Large intestine (tissue), 3 donors: ENCODE results near the gene TEAD1. TPM values are rescaled to one million over a fixed set of nuclear protein-coding genes. Genes with fewer than 3 reads are reported as not detected.

Source experiments
- DNase-seq, 2 donors: peaks; one replicate each; pipeline versions ENCODE4 v3.0.0 to v3.0.0-alpha.2; 2013
- H3K27ac ChIP-seq: one replicate; pipeline ENCODE4 v1.5.1; 2013; ENCODE audit warnings: low read length
- H3K27me3 ChIP-seq: 2 replicates; pipeline ENCODE4 v1.6.1; 2013; ENCODE audit warnings: low read length; ENCODE audit not compliant: control insufficient read depth, insufficient read depth
- H3K36me3 ChIP-seq: 2 replicates; pipeline ENCODE4 v1.6.1; 2013; ENCODE audit warnings: low read length; ENCODE audit not compliant: control insufficient read depth, insufficient read depth
- H3K4me1 ChIP-seq: one replicate; pipeline ENCODE4 v1.6.1; 2013; ENCODE audit warnings: low read length; ENCODE audit not compliant: control insufficient read depth, insufficient read depth
- H3K4me3 ChIP-seq: one replicate; pipeline ENCODE4 v1.5.1; 2013; ENCODE audit warnings: low read length
- H3K9me3 ChIP-seq: one replicate; pipeline ENCODE4 v1.6.1; 2013; ENCODE audit warnings: mild to moderate bottlenecking, low read depth, low read length, moderate library complexity; ENCODE audit not compliant: control insufficient read depth
- WGBS: methylation state at CpG from one replicate; pipeline ENCODE4 v1.1.5; 2013; ENCODE audit warnings: low lambda C conversion rate; ENCODE audit not compliant: insufficient coverage; 5-methylcytosine and 5-hydroxymethylcytosine counted together
- polyA plus RNA-seq: library from polyadenylated mRNA; unstranded; fragments of 120-200 nt; gene quantifications from one replicate; pipeline ENCODE4 v1.2.1, GENCODE V29; 2013

TEAD1 gene
- polyA plus RNA-seq, 1 donor = 38.7 TPM

DNA sequence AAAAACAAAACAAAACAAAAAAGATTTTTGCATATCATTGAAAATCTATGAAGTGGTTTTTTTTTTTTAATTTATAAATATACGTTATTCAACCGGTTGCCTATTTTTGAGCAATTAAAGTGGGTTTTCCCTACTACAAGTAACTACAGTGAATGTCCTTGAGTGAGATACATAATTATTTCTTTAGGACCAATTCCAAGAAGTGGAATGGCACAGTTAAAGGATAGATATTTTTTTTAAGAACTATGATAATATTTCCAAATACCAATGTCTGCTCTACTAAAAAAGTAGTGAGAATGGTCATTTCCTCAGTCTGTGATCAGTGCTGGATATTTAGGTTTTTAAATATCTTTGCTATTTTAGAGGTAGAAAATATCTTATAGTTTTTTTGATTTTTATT, 118.8 kb downstream of the TEAD1 start:
- DNase-seq = no peak
- Histone ChIP-seq H3K9me3 (no peaks in the 10 kb centered on the region), H3K36me3 (peaks cover 12% of the 10 kb centered on the region), H3K27me3 (no peaks in the 10 kb centered on the region), H3K4me1 (peaks cover 4% of the 10 kb centered on the region), H3K27ac (no peak overlapping the region), H3K4me3 (no peak overlapping the region)
- WGBS = no CpG with 5 or more reads among the region's 2 CpGs

DNA sequence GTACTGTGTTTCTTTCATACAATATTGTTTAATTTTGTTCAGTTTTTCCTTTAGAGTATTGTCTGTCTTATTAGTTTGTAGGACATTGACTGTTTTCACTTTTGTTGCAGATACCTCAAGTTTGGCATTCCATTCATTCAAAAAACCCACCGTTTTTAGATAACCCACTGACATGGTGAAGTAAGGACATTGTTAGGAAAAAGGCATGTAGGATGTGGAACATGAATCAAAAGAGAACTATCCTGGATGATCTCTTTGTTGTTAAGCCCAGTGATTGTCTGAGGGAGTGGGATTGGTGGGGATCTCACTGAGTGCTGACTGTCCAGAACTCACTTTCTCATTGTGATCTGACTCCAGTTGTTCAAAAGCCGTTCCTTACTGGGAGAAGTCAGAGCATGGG, 119.3 kb downstream of the TEAD1 start:
- no peak for DNase-seq
- Histone ChIP-seq H3K27ac (no peak overlapping the region), H3K4me3 (no peak overlapping the region), H3K36me3 (peaks cover 12% of the 10 kb centered on the region), H3K4me1 (peaks cover 7% of the 10 kb centered on the region), H3K27me3 (no peaks in the 10 kb centered on the region), H3K9me3 (no peaks in the 10 kb centered on the region)
- WGBS = no CpG with 5 or more reads among the region's 2 CpGs

DNA sequence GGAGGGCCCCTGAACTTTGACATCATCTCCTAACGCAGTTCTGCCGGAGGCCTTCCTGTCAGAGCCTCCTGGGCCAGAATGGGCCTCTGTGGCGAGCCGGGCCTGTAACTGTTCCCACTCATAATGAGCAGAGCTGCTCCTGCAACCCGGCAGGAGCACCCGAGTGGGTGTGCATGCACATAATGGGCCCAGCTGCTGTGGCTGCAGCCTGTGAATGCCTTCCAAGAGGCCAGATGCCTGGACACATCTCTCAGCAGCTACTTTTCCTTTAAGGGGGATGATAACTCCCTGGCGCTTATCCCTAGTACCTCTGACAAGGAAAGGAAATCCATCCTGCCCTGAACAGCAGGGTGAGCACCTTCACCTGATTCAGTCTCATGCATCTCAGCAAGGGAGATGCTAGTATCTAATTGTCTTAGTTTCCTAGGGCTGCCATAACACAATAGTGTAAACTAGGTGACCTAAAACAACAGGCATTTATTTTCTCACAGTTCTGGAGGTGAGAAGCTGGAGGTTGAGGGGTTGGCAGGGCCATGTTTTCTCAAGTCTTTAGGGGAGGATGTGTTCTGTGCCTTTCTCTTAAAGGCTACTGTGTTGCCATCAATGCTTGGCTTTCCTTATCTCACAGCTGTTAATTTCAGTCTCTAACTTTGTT, 120.5 kb downstream of the TEAD1 start:
- H3K27ac ChIP-seq = no peak overlapping the region
- DNase-seq = no peak
- H3K27me3 ChIP-seq = no peaks in the 10 kb centered on the region
- H3K36me3 ChIP-seq = peaks cover 12% of the 10 kb centered on the region
- no peaks in the 10 kb centered on the region for H3K9me3 ChIP-seq
- no CpG with 5 or more reads among the region's 7 CpGs for WGBS
- H3K4me1 ChIP-seq = peaks cover 19% of the 10 kb centered on the region
- no peak overlapping the region for H3K4me3 ChIP-seq

DNA sequence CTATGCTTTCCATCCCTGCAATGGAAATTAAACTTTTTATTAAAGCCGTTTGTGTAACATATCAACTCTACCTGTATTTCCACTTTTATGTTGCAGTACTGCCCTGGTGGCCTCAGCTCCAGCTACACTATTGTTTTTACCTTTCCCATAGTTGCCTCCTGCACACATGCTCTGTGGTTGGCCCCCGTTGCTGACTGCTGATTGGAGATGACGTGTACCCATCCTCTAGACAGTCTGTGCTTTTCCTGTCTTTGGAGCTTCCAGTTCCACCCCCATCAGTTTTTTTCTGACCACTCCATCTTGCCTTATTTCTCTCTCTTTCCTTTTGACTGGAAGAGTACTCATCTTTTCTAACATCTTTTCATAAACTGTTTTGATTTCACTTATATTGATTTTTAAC, 123.8 kb downstream of the TEAD1 start:
- Histone ChIP-seq H3K4me1 (peaks cover 49% of the 10 kb centered on the region), H3K27ac (no peak overlapping the region), H3K36me3 (peaks cover 12% of the 10 kb centered on the region), H3K4me3 (no peak overlapping the region), H3K27me3 (no peaks in the 10 kb centered on the region), H3K9me3 (no peaks in the 10 kb centered on the region)
- no peak for DNase-seq
- 80% methylated on average over 1 of the region's 3 CpGs for WGBS

DNA sequence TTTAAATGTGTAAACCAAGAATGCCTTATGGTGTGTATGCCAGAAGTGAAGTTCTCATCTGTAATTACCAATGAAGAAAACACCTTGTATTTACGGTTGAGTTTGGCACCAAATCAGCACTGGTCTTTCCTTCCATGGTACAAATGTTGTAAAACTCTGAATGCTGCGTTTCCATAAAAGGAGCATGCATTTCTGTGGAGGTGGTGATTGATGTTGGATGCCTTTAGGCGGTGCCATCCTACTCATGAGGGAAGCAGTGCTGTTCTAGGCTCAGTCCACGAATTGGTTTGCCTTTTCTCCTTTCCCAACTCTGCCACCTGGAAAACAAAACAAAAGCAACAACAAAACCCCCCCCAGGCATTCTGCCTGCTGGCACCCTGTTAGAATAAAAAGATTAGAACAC, 124.4 kb downstream of the TEAD1 start:
- DNase-seq = no peak
- Histone ChIP-seq H3K27ac (peak overlapping the region; percentile 85), H3K36me3 (peaks cover 12% of the 10 kb centered on the region), H3K9me3 (no peaks in the 10 kb centered on the region), H3K27me3 (no peaks in the 10 kb centered on the region), H3K4me1 (peaks cover 55% of the 10 kb centered on the region), H3K4me3 (no peak overlapping the region)
- no CpG with 5 or more reads among the region's 4 CpGs for WGBS

DNA sequence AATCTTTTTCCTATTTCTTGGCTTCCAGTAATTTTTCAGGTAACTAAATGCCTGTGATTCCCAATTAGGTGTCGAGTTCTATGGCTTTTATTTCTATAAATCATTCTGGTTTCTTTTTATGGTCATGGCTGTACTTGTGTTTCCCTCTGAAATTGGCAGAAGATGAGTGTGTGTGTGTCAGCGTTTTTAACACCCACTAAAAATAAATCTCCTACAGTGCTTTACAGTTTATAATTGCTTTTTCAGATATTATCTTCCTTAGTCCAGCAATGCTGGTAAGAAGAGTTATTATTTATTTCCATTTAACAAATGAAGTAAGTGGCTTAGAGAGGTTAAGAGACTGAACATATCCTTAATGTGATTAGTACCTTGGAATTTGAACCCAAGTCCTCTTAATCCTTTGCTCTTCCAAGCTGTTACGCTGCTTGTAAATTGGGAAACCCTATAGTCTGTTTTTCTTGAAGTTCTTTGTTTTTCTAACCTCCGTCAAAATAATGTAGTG, 125.2 kb downstream of the TEAD1 start:
- Histone ChIP-seq H3K4me3 (no peak overlapping the region), H3K36me3 (peaks cover 11% of the 10 kb centered on the region), H3K27ac (peak overlapping the region; percentile 85), H3K4me1 (peaks cover 62% of the 10 kb centered on the region), H3K27me3 (no peaks in the 10 kb centered on the region), H3K9me3 (no peaks in the 10 kb centered on the region)
- 20% methylated on average over 2 of the region's 4 CpGs for WGBS
- DNase-seq = peak in 1 of 2 donors; percentile 76

DNA sequence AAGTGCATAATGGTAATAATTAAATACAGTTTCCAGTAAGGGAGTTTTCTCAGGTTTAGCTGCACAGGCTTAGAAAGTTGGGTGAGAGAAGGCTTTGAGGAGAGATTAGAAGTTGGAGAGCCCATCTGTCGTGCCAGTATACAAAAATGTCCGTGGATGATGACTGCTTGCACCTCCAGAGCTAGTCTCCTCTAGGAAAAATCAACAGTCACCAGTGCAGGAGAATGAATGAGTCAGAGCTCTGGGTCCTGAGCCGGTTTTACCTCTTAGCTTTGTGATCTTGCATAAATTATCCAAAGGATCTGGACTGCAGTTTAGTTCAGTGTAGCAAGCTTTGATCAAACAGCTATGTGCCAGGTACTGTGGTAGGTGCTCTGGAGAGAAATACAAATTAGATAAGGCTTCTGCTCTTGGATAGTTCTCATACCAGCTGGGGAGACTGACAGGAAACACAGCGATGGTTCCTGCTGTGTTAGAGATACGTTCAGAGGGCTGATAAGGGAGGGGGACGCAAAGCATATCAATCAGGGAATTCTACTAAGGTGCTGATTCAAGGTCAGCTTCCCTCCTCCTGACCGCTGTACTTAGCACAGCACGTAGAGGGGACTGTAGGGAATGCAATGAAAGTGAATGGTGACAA, 125.9 kb downstream of the TEAD1 start:
- DNase-seq = peak; percentile 64 to 87
- Histone ChIP-seq H3K9me3 (no peaks in the 10 kb centered on the region), H3K4me1 (peaks cover 66% of the 10 kb centered on the region), H3K27me3 (no peaks in the 10 kb centered on the region), H3K36me3 (peaks cover 6% of the 10 kb centered on the region), H3K4me3 (peak overlapping the region; percentile 3), H3K27ac (peak overlapping the region; percentile 85)
- WGBS = 17% methylated on average over 3 of the region's 8 CpGs

DNA sequence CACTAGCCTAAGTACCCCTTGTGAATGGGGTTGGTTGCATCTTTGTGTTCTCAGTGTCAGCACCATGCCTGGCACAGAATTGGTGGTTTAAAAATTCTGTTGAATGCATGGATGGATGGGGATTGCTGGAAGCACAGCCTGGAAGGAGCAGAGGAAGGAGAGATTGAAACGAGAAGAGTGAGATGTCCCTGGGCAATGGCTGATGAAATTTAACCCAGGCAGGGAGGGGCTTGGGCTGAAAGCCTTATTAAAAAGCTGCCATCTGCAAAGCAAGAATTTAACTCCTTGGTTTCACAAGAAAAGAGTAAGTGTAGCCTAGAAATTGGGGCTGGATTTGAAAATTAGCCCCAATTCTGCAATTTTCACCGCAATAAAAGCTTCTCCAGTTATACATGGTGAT, 126.7 kb downstream of the TEAD1 start:
- no peaks in the 10 kb centered on the region for H3K27me3 ChIP-seq
- no peak for DNase-seq
- peak overlapping the region; percentile 85 for H3K27ac ChIP-seq
- H3K36me3 ChIP-seq = no peaks in the 10 kb centered on the region
- H3K4me3 ChIP-seq = no peak overlapping the region
- 0% methylated on average over 1 of the region's 2 CpGs for WGBS
- no peaks in the 10 kb centered on the region for H3K9me3 ChIP-seq
- H3K4me1 ChIP-seq = peaks cover 73% of the 10 kb centered on the region

DNA sequence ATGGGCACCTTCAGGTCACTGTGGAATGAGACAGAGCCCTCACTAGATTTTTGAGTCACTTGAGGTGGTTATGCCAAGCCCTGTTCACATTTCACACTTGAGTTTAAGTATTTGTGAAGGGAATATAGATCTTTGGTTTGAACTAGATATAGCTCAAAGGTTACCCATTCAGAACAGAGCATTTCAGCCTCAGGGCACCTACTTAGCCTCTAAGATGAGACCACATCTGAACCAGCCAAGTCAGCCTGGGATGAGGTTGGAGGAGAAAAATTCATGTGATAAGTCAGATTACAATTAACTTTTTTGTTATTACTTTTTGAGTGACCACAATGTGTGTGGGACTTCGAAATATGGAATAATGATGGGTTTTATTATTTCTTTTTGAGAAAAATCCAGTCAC, 127.8 kb downstream of the TEAD1 start:
- 64% methylated on average over 1 of the region's 1 CpG for WGBS
- H3K27ac ChIP-seq = peak overlapping the region; percentile 85
- H3K4me3 ChIP-seq = no peak overlapping the region
- DNase-seq = peak in 1 of 2 donors; percentile 48
- no peaks in the 10 kb centered on the region for H3K27me3 ChIP-seq
- no peaks in the 10 kb centered on the region for H3K36me3 ChIP-seq
- H3K4me1 ChIP-seq = peaks cover 80% of the 10 kb centered on the region
- no peaks in the 10 kb centered on the region for H3K9me3 ChIP-seq

DNA sequence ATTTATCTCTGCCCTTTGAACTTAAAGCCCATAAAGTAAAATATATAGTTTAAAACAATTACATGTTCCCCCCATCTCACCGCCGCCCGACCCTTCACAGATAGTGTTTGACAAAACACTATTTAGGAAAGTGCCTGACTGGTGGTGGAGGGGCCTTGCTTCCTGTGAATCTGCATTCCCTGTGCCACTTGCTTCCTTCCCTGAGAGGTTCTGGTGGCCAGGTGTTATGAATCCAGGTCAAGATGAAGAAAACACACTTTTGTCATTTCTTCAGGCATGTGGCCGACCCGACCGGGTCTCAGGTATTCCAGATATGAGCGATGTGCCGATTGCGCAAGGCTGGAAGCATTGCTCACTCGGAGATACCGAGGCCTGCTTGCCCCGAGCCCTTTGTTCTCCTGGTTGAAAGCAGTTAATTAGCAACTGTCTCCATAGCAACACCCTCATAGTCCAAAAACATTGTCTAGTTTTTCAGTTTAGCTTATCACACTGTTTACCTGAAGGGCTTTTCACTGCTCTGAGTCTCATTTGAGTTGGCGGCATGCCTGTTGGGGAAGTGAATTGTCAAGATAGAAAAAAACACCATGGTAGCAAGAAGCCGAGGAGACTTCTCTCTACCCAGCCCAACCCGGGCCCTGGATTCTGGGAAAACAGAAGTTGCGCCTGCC, 128.3 kb downstream of the TEAD1 start:
- no peak overlapping the region for H3K4me3 ChIP-seq
- peak overlapping the region; percentile 85 for H3K27ac ChIP-seq
- DNase-seq = peak; percentile 95 to 98
- WGBS = 20% methylated on average over 1 of the region's 16 CpGs
- H3K27me3 ChIP-seq = no peaks in the 10 kb centered on the region
- H3K4me1 ChIP-seq = peaks cover 80% of the 10 kb centered on the region
- no peaks in the 10 kb centered on the region for H3K9me3 ChIP-seq
- no peaks in the 10 kb centered on the region for H3K36me3 ChIP-seq
